Left cardiac atrium (tissue), 4 donors: Measurements from ENCODE around the gene EPHA4. TPM values are rescaled to one million over a fixed set of nuclear protein-coding genes. Genes with fewer than 3 reads are reported as not detected.

Experiments
- ATAC-seq, 2 donors: fragments of 200-7000 bp; cut with Tn5 transposase; one replicate each; pipeline ENCODE4 v1.9.1; 2020; ENCODE audit warnings: mild to moderate bottlenecking in 2 of 2, moderate library complexity in 2 of 2
- DNase-seq: peaks from one replicate; pipeline ENCODE4 v3.0.0-alpha.2; 2020
- intact Hi-C, 2 donors: fragments of 100-400 bp; cut with DNase I; formaldehyde crosslinking; loops; one replicate each; pipeline versions ENCODE4 v1.14.1 to v1.15.1; 2022 to 2023
- total RNA-seq, 2 donors: library from RNA; stranded (reverse); fragmentation: NEBNext Ultra II Directional; extraction: Animal tissue kit (Norgen Biotek cat#: 25700); gene quantifications; one replicate each; pipeline ENCODE4 v1.2.1, GENCODE V29; 2021
- donor health status: DM: no; HTN: yes; CAD: no.
- donor health status: DM: no; HTN: yes; CAD: no; lungs with severe emphysema.
- donor health status: DM: yes; HTN: yes; CAD: no.
- donor health status: Dilated cardiomyopathy.

The EPHA4 gene
- total RNA-seq, 2 donors from 2014 or later = 55.8 to 84.1 TPM

- intact Hi-C loops = no loop called here
- ATAC-seq (no peak), DNase-seq (no peak)
These were observed 182.7 kb downstream of the EPHA4 start for GRCh38 chr2:221389421-221389820.

DNA sequence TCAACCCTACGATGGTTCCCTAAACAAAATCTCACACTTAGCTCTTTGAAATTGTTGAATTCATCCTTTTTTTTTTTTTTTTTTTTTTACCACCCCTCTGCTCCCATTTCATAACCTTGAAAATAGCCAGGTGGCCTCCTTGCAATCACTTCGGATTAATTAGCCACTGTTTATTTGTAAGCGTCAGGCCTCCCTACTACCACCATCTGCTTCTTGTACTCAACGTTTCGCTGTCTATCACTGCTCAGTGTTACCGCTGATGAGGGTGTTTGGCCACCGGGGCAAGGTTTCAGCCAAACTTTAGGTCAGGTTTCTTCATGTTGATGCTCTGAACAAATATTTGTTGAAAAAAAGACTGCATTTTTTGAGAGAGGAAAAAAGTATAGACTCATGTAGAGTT is 183.2 kb downstream of the EPHA4 start:
- ATAC-seq (no peak), DNase-seq (no peak)
- intact Hi-C loops = no loop called here

DNA sequence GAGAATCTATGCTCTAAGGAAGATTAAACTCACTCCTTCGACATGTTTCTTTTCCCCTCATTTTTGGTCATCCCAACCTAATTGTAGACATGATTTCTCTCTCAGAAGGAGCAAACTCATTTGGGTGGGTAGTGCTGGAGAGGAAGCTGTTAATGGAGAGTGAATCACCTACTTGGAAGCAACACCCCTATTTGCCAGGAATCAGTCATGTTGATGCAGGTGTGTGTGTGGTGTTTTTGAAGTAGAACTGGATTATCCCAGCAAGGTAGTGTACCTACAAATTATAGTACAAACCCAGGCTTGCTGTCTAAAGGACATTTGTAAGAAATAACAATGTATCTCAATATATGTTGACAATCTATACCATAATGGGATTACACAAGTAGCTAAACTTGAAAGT is 186.4 kb downstream of the EPHA4 start:
- no peak for ATAC-seq
- no peak for DNase-seq
- intact Hi-C loops = no loop called here

DNA sequence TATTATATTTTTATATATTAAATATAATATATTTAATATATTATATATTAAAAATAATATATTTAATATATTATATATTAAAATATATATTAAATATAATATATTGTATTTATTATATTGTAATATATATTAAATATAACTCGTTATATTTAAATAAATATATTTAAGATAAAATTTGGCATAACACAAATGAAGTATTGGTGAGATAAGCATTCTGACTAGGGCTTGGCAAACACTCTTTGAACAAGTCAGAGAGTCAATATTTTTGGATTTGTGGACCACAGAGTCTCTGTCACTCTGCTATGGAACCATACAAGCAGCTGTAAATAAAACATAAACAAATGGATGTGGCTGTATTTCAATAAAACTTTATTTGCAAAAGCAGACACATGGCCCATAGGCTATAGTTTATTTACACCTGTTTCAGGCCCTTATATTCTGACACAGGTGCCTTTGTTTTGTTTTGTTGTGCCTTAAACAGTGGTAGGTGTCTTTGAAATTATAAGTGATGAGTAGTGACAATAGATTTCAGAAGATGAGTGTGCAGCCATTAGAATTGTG is 190.1 kb downstream of the EPHA4 start:
- no peak for ATAC-seq
- intact Hi-C loops = no loop called here
- no peak for DNase-seq

DNA sequence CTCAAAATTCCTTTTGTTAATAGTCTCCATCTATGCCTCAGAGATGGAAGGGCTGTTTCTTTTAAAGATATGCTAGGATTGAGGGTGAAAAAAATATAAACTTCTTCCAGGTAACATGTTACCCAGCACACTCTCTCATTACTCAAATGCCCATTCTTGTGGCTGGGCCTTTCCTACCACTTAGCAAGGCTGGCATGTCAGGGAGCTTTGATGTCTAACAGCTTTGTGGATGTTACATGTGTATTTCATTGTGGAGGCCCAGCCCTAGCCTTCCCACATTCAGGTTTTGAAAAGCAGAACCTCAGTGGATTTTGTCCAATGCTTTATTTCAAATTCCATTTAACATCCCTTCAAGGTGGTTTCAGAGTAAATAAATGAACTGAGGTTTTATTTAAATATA is 191.4 kb downstream of the EPHA4 start:
- intact Hi-C loops = no loop called here
- ATAC-seq (no peak), DNase-seq (no peak)

DNA sequence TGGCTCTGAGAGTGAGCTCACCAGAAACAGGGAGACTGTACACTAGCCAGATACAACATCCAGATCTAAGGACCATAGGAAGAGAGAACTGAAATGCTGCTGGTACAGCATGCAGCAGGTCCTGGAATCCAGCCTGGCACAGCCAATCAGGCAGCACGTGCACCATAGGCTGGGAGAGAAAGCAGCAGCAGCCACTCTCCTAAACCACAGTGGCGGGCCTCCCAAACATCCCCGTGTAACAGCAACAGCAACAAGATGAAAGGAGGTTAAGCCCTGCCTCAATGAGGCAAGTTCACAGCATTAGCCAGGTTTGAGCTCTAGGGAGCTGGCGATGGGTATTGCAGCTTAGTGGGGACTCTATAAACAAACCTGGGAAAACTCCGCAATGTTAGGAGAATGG is 192.0 kb downstream of the EPHA4 start:
- DNase-seq (no peak), ATAC-seq (no peak)
- intact Hi-C loops = no loop called here

- intact Hi-C loops = no loop called here
- no peak for ATAC-seq
These were observed 194.5 kb downstream of the EPHA4 start for GRCh38 chr2:221377597-221377996.

GRCh38 chr2:221377066-221377465 is 195.0 kb downstream of the EPHA4 start:
- ATAC-seq (no peak), DNase-seq (no peak)
- intact Hi-C loops = no loop called here

More at GRCh38 chr2:221377597-221377996, 194.5 kb downstream of the EPHA4 start:
- no peak for DNase-seq

- DNase-seq (no peak), ATAC-seq (no peak)
- intact Hi-C loops = no loop called here
These were observed 197.9 kb downstream of the EPHA4 start for GRCh38 chr2:221374234-221374633.

DNA sequence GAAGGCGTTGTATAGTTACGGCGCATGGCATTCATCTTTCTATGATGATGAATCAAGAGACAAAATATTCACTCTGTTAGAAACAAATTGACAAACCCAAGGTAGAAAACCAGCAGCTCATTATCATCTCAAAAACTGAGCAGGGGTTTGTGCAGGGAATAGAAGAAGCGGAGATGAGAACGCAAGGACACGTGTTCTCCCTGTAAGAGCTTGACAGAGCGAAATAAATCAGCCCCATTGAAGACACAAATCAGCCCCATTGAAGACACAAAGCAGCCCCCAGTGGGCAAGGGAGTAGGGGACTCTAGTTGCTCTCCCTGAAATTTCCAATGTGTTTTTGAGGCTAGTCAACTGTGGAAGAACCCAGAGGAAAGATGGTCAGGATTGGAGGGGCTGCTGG is 199.2 kb downstream of the EPHA4 start:
- no peak for DNase-seq
- no peak for ATAC-seq
- intact Hi-C loops = no loop called here

DNA sequence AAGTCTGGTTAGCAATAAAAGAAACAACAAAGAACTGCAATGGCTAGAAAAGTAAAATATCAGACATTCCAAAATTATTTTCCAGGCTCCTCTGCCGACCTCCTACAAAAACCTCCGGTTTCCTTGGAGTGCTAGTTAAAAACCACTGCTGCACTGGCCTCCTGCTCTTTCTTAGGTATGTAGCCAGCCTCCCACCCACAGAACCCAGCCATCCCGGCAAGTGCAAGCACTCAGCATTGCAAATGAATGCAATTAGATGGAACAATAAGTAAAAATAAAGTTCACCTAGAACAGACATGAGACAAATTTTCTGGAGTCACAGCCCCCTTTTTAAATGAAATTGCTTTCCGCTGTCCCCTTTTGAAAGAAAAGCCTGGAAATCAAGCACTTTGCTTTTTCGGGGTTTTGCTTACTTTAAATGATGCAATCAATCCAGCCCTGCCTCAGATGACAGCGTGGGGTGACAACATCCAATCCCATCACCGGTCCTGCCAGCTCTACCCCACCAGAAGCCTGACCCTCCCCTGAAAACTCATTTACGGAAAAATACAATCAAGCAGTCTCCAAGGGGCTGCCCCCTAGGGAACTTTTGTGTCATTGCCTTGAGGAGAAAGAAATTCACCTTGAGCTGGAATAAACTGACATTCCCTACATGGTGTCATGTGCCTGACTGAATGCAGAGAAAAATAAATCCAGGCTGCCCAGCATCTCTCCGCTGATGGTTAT is 199.8 kb downstream of the EPHA4 start:
- no peak for ATAC-seq
- intact Hi-C loops = no loop called here
- no peak for DNase-seq

- DNase-seq (no peak), ATAC-seq (no peak)
- intact Hi-C loops = no loop called here
These were observed 200.8 kb downstream of the EPHA4 start for GRCh38 chr2:221371347-221371746.

DNA sequence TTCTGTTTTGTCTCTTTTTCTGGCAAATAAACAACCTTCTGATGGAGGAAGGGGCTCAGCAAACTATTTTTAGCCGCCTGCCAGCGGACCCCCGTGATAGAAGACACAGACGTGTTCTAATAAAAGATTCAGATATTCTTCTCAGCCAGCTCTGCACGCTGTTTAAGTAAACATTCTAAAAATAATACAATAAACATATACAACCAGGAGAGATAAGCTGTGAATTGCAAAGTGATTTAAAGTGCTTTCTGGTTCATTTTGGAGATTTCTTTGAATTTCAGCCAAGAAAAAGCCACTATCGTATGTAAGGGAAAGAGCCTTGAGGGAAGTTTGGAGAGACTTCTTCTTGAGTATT is 201.3 kb downstream of the EPHA4 start:
- DNase-seq (no peak), ATAC-seq (no peak)
- intact Hi-C loops = no loop called here

GRCh38 chr2:221370076-221370856 is 201.8 kb downstream of the EPHA4 start:
- DNase-seq = no peak
- peak; percentile 48 to 68 for ATAC-seq
- intact Hi-C loops = no loop called here
